HepG2 (cell line): ENCODE measurements around the gene GYS1. TPM values are rescaled to one million over a fixed set of nuclear protein-coding genes. Genes with fewer than 3 reads are reported as not detected.

ENCODE experiments used
- ATAC-seq: fragments of 200-7000 bp; cut with Tn5 transposase; 3 replicates; pipeline ENCODE4 v1.9.1; 2020; ENCODE audit warnings: mild to moderate bottlenecking, moderate library complexity
- BruUV-seq: library from RNA; stranded (reverse); fragments of 400-500 nt; replicated peaks from 2 replicates; lab custom pipeline; 2021; lab: Mats Ljungman, UMichigan
- CTCF ChIA-PET: fragments of 300-600 bp; formaldehyde crosslinking; extraction: SDS; loops from one replicate; lab custom pipeline; 2021; ENCODE audit warnings: low total read pairs, inconsistent platforms, low intra/inter-chr PET ratio; lab: Yijun Ruan, JAX
- POLR2A ChIA-PET: fragments of 350-600 bp; sonication (Branson Sonifier 250); formaldehyde crosslinking; loops from one replicate; lab custom pipeline; 2020; ENCODE audit warnings: antibody characterized with exemption, inconsistent platforms; lab: Yijun Ruan, JAX
- DNase-seq: peaks from one replicate; pipeline ENCODE4 v3.0.0-alpha.2; 2015; ENCODE audit warnings: low spot score
- FAIRE-seq: peaks from 3 replicates; lab custom pipeline; 2011; peaks lifted over from hg19 to GRCh38; lab: Jason Lieb, UNC
- H2AFZ ChIP-seq: one replicate; pipeline ENCODE4 v1.6.1; 2011; ENCODE audit warnings: low read length, inconsistent platforms
- H3K27ac ChIP-seq: fragments of 300-600 bp; 3 replicates; pipeline ENCODE4 v1.8.0; 2011; ENCODE audit warnings: mixed run types, mild to moderate bottlenecking, mixed read lengths, low read length, inconsistent platforms; ENCODE audit not compliant: insufficient read depth; ENCODE audit errors: extremely low read length
- H3K27me3 ChIP-seq, 2 experiments: fragments of 200-600 bp in 1 of 2; 2 replicates in 1 of 2; 3 replicates in 1 of 2; pipeline versions ENCODE4 v1.6.0 to v1.8.0; 2011; ENCODE audit warnings: low read length in 2 of 2, mild to moderate bottlenecking in 2 of 2, moderate library complexity in 2 of 2, inconsistent platforms in 1 of 2; ENCODE audit not compliant: insufficient read depth in 2 of 2, control insufficient read depth in 1 of 2
- H3K36me3 ChIP-seq, 2 experiments: fragments of 200-600 bp in 1 of 2; replicated peaks in 1 of 2; 2 replicates in 1 of 2; 3 replicates in 1 of 2; pipeline versions ENCODE4 v1.5.1 to v1.8.0; 2011; ENCODE audit warnings: low read length in 2 of 2, inconsistent platforms in 1 of 2; ENCODE audit not compliant: insufficient read depth in 2 of 2, control insufficient read depth in 1 of 2
- H3K4me1 ChIP-seq: 2 replicates; pipeline ENCODE4 v1.5.1; 2012; ENCODE audit warnings: low read length, inconsistent platforms; ENCODE audit not compliant: insufficient read depth
- H3K4me2 ChIP-seq: 2 replicates; pipeline ENCODE4 v1.6.0; 2011; ENCODE audit warnings: low read depth, low read length, inconsistent platforms
- H3K4me3 ChIP-seq, 3 experiments: fragments of 200-600 bp in 1 of 3; sonication (generic), shearing (Covaris generic) in 1 of 3; replicated peaks in 1 of 3; 2 replicates each; pipeline ENCODE4 v1.5.1; 2011 to 2016; ENCODE audit warnings: low read length in 3 of 3, inconsistent platforms in 2 of 3, low read depth in 2 of 3, mild to moderate bottlenecking in 2 of 3, control low read depth in 1 of 3, mixed read lengths in 1 of 3; ENCODE audit not compliant: insufficient read depth in 1 of 3
- H3K79me2 ChIP-seq: one replicate; pipeline ENCODE4 v1.6.1; 2011; ENCODE audit warnings: low read length, inconsistent platforms; ENCODE audit not compliant: insufficient read depth
- H3K9ac ChIP-seq: 2 replicates; pipeline ENCODE4 v1.6.0; 2011; ENCODE audit warnings: mild to moderate bottlenecking, low read depth, low read length, inconsistent platforms; ENCODE audit not compliant: insufficient read depth
- H3K9me3 ChIP-seq: 2 replicates; pipeline ENCODE4 v1.5.1; 2012; ENCODE audit warnings: mild to moderate bottlenecking, low read length
- H4K20me1 ChIP-seq: 2 replicates; pipeline ENCODE4 v1.6.0; 2011; ENCODE audit warnings: inconsistent platforms, mild to moderate bottlenecking, low read length, moderate library complexity; ENCODE audit not compliant: insufficient read depth
- HIC2 ChIP-seq: sonication (generic); formaldehyde crosslinking; IDR thresholded peaks from 2 replicates; pipeline ENCODE4 v1.9.0; 2022; ENCODE audit warnings: low read depth, missing genetic modification reagents
- HMGXB4 ChIP-seq, 2 experiments: sonication (generic) in 1 of 2; formaldehyde crosslinking in 1 of 2; IDR thresholded peaks; 2 replicates each; pipeline versions ENCODE4 v1.4.0 to v1.6.1; 2018 to 2020; ENCODE audit warnings: missing genetic modification reagents in 2 of 2, borderline replicate concordance in 1 of 2, low read depth in 1 of 2, mild to moderate bottlenecking in 1 of 2, missing biosample characterization in 1 of 2
- SP2 ChIP-seq: sonication (generic); formaldehyde crosslinking; IDR thresholded peaks from 2 replicates; pipeline ENCODE4 v1.5.1; 2020; ENCODE audit warnings: mild to moderate bottlenecking, missing genetic modification reagents
- THAP9 ChIP-seq: sonication (generic); formaldehyde crosslinking; IDR thresholded peaks from 2 replicates; pipeline ENCODE4; 2020; ENCODE audit warnings: missing genetic modification reagents, mild to moderate bottlenecking, borderline replicate concordance
- ZNF142 ChIP-seq: sonication (generic); formaldehyde crosslinking; IDR thresholded peaks from 2 replicates; pipeline ENCODE4 v1.4.0; 2020; ENCODE audit warnings: missing genetic modification reagents
- ZNF605 ChIP-seq: sonication (generic); formaldehyde crosslinking; IDR thresholded peaks from 2 replicates; pipeline ENCODE4 v1.8.0; 2022; ENCODE audit warnings: mild to moderate bottlenecking, missing genetic modification reagents
- ZNF615 ChIP-seq: sonication (generic); formaldehyde crosslinking; IDR thresholded peaks from 2 replicates; pipeline ENCODE4 v1.5.0; 2020; ENCODE audit warnings: mild to moderate bottlenecking, missing genetic modification reagents, borderline replicate concordance
- ZNF782 ChIP-seq: sonication (generic); formaldehyde crosslinking; IDR thresholded peaks from 2 replicates; pipeline ENCODE4 v1.4.0; 2020; ENCODE audit warnings: missing genetic modification reagents, mild to moderate bottlenecking, borderline replicate concordance
- WGBS: methylation state at CpG from one replicate; pipeline ENCODE4 v1.1.6; 2017; ENCODE audit warnings: low lambda C conversion rate; 5-methylcytosine and 5-hydroxymethylcytosine counted together
- in situ Hi-C: cut with HindIII; loops from 2 replicates; pipeline ENCODE4 v1.10.0; 2017; ENCODE audit warnings: low pct_unique_long_range_greater_than_20kb; ENCODE audit not compliant: extremely low pct_ligation_motif_present
- intact Hi-C: fragments of 100-400 bp; cut with micrococcal nuclease; formaldehyde crosslinking; loops from one replicate; pipeline ENCODE4 v1.10.0; 2022; ENCODE audit not compliant: unreplicated experiment
- polyA plus RNA-seq, 8 experiments: library from polyadenylated mRNA; depleted of rRNA in 3 of 8; stranded (reverse) in 7 of 8; unstranded in 1 of 8; fragments of >200 nt; fragmentation: Illumina TruSeq in 4 of 8; extraction: Trizol in 4 of 8; gene quantifications; 2 replicates each; pipeline versions ENCODE4 v1.2.1 to v1.2.3, GENCODE V29; 2011 to 2016; ENCODE audit warnings: low read depth in 4 of 8, missing spikeins in 1 of 8, mixed read lengths in 1 of 8; ENCODE audit not compliant: insufficient read depth in 1 of 8
- total RNA-seq, 5 experiments: library from RNA; depleted of rRNA; stranded (reverse); fragments of >200 nt; fragmentation: Illumina TruSeq; extraction: Trizol; gene quantifications; 2 replicates each; pipeline ENCODE4 v1.2.3, GENCODE V29; 2016; ENCODE audit warnings: low read depth in 1 of 5

Gene GYS1
- total and polyA plus RNA-seq, 2 of the 13 experiments (the other 11 are each of a cell fraction or from before 2014, with no cell fraction given) = 18.4 to 42.1 TPM

GRCh38 chr19:48946463-48947257, 46.4 kb downstream of the GYS1 start:
- H3K36me3 ChIP-seq = no peaks in the 10 kb centered on the region
- ChIA-PET POLR2A (interaction anchor here (0.9 to 1.7 kb wide), 4 partner anchors 8 to 75 kb away, joined by 4 to 6 read pairs (median 4); partner anchors contain the start of gene PPP1R15A), CTCF (no interaction called here)
- peak overlapping the region in 1 of 3 experiments; percentile 24; a peak in 1 of 6 replicates for H3K4me3 ChIP-seq
- no peaks in the 10 kb centered on the region for H3K9me3 ChIP-seq
- H3K4me1 ChIP-seq = peaks cover 63% of the 10 kb centered on the region
- DNase-seq (no peak), FAIRE-seq (no peak), ATAC-seq (peak; percentile 58)
- intact Hi-C loops (loop anchor here (1.0 kb wide), 1 partner anchor 22 kb away; no protein-coding TSS in a partner anchor), in situ Hi-C loops (no loop called here)
- no peaks in the 10 kb centered on the region for H3K27me3 ChIP-seq
- H3K79me2 ChIP-seq = no peaks in the 10 kb centered on the region
- H2AFZ ChIP-seq = no peak overlapping the region
- no peak overlapping the region for H3K9ac ChIP-seq
- no peak overlapping the region for H3K27ac ChIP-seq
- WGBS = no CpG with 5 or more reads among the region's 9 CpGs
- no TSS peak for BruUV-seq
- no peaks in the 10 kb centered on the region for H4K20me1 ChIP-seq
- H3K4me2 ChIP-seq = peak overlapping the region; percentile 36
- no peak for TF ChIP-seq HIC2 (CRISPR knock-in tag)
- TF ChIP-seq SP2 (CRISPR knock-in tag) = peak; percentile 41; the same call in 1 of the 2 replicates
- TF ChIP-seq ZNF142 (CRISPR knock-in tag) = no peak
- TF ChIP-seq ZNF605 = 0 out of 2 replicates have a peak, but pooled peaks have one; percentile 35
- 0 out of 2 replicates have a peak, but pooled peaks have one; percentile 56 for TF ChIP-seq ZNF782 (CRISPR knock-in tag)
- peak; percentile 31; the same call in 1 of the 2 replicates for TF ChIP-seq THAP9 (CRISPR knock-in tag)
- TF ChIP-seq HMGXB4 (CRISPR knock-in tag; IDR thresholded peaks at IDR 0.05; ENCODE audit: borderline replicate concordance in 1 of 2, low read depth in 1 of 2) = 0 out of 4 replicates have a peak, but pooled peaks of 1 of the 2 experiments have one; percentile 27
- no peak for TF ChIP-seq ZNF615 (CRISPR knock-in tag)
